ENCODE results near the gene APCDD1.
"Not testable (repeated sequence)": the region's sequence is repeated elsewhere in the genome, so short reads cannot be mapped to it uniquely, and the experiment has no call there.

The APCDD1 gene

DNA sequence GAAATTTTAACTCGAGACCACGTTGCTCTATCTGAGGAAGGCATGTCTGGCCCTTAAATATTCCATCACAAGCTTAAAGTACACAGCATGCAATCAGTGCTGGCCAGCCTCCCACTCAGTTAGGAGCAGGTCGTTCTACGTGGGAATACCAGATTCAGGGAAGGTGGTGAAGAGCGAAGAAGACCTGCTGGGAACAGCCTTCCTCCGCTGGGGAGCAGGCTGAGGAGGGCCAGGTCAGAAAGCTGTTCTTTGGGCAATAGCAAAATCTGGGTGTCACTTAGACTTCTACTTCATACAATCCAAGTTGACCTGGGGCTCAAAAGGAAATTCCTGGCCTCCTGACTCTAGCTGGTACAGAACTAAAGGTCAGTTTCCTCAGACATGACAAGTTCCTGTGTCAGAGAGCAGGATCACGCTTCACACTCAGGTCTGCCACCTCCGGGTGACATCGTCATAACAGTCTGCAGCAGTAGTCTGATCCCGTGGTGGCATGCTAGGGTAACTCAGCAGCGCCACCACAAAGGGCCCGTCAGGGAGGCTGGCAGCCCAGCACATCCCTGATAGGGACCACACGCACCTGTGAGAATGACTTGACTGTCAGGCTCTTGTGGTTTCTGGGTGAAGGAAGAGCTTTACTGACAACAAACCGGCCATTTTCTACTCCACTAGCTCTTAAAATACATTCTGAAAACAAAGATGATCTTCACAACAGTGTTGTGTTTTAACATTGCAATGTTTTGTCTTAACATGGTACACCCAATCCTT is 36.1 kb downstream of the APCDD1 start:
- no peak for DNase-seq (ENCODE audit: low read depth)

DNA sequence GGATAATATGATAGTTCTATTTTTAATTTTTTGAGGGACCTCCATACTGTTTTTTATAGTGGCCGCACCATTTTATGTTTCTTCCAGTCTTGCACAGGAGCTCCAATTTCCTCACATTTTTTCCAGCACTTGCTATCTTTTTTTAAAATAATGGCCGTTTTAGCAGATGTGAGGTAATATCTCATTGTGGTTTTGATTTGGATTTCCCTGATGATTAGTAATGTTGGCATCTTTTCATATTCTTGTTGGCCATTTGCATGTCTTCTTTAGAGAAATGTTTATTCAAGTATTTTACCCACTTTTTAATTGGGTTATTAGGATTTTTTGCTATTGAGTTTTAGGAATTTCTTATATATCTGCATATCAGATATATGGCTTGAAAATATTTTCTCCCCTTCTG is 41.5 kb downstream of the APCDD1 start:
- no peak for DNase-seq (ENCODE audit: low read depth)

DNA sequence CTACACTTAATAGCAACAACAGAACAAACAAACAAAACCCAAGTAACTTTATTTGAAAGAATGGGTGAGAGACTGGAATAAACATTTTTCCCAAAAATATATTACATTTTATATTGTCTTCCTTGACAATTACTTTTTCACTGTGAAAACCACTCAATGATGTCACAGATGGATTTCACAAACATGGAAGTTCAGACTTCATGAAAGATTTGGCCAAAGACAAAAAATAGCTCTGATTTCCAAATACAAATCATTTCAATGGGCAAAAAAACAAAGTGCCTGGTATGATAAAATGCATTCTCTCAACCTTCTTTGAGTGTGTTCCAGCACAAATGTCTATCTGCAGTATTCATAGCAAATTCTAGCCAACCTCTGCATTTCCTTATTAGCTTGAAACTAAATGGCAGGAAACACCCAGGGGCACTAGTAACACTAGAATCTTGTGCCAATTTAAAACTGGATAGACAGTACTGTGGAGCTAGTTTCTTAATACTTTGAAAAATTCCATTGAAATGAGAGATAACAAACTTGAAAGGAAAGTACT is 42.8 kb downstream of the APCDD1 start:
- no peak for DNase-seq (ENCODE audit: low read depth)

GRCh38 chr18:10499230-10499629 is 44.8 kb downstream of the APCDD1 start:
- DNase-seq (ENCODE audit: low read depth): no peak

DNA sequence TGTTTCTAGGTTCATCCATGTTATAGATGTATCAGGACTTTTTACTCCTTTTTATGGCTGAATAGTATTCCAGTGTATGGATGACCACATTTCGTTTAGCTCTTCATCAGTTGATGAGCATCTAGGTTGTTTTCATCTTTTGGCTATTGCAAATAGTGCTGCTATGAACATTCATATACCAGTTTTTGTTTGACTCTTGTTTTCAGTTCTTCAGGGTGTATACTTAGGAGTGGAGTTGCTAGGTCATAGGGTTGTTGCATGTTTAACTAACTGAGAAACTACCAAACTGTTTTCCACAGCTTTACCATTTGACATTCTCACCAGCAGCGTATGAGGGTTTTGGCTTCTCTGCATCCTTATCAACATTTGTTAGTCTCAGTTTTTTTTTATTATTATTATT is 45.6 kb downstream of the APCDD1 start:
- DNase-seq (ENCODE audit: low read depth): no peak

DNA sequence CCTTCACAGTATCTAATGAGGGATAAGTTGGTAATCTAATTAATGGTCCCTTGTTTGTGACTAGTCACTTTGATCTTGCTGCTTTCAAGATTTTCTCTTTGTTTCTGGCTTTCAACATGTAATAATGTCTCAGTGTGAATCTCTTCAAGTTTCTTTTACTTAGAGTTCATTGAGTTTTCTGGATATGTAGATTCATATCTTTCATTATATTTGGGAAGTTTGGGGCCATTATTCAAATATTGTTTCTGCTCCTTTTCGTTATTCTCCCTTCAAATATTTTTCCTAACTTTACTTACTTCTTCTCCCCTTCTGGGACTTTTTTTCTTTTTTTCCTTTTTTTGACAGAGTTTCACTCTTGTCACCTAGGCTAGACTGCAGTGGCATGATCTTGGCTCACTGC is 50.3 kb downstream of the APCDD1 start:
- DNase-seq (ENCODE audit: low read depth): no peak

- DNase-seq (ENCODE audit: low read depth): not testable (repeated sequence)
Observed at GRCh38 chr18:10505892-10506291, 51.5 kb downstream of the APCDD1 start.

DNA sequence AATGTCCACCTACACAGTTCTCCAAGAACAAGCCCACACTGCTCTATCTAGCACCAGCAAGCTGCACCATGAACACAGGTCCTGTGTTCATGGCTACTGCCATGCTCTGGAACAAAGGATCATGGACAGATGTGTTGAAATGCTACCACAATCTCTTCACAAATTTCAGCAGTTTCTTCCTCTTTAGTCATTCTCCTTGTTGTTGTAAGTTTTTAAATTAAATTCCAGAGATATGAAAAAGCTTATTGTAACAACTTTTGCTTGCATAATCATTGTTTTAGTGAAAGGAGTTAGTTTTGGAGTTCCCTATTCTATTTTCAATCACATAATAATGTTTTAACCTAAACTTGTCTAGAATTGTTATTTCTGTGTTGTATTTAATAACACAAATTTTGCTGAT is 54.2 kb downstream of the APCDD1 start:
- DNase-seq (ENCODE audit: low read depth): no peak

DNA sequence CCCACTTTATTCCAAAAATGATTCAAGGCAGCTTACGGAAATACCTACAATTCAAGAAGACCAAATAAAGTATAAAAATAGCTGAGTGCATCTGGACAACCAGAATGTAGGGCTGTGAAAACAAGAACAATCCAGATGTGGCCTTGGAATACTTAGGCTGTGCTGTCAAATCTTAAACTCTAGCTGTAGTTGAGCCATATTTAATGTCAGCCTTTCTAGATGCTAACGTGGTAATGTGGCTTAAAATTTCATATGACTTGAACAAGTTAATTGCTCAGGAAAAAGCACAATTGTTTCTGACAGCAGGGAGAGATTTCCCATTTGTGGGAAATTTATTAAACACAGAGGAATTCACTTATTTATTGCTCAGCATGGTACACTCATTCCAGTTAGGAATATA is 56.8 kb downstream of the APCDD1 start:
- DNase-seq (ENCODE audit: low read depth): no peak

GRCh38 chr18:10514082-10514481 is 59.6 kb downstream of the APCDD1 start:
- DNase-seq (ENCODE audit: low read depth): no peak

DNA sequence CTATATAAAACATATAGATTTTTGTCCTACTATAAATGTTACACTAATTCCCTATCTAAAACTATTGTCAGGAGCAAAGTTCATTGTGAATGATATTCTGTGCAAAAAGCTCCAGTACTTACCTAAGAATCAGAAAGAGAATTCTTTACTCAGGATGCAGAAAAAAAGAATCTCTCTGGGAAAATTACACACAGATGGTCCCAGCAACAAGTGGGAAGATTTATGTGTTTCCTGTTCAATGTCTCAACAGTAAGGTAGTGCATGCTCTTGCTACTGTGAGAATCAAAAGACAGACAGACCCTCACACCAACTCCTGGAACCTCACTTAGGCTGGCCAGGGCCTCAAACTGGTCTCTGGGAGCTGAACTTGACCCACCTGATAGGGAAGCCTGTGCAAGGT is 60.2 kb downstream of the APCDD1 start:
- DNase-seq (ENCODE audit: low read depth): no peak

GRCh38 chr18:10515456-10515855 is 61.0 kb downstream of the APCDD1 start:
- DNase-seq (ENCODE audit: low read depth): no peak

GRCh38 chr18:10516078-10516477 is 61.6 kb downstream of the APCDD1 start:
- DNase-seq (ENCODE audit: low read depth): no peak

GRCh38 chr18:10518595-10519255 is 64.3 kb downstream of the APCDD1 start:
- no peak for DNase-seq (ENCODE audit: low read depth)

- no peak for DNase-seq (ENCODE audit: low read depth)
Observed at GRCh38 chr18:10519366-10519765, 64.9 kb downstream of the APCDD1 start.

- DNase-seq (ENCODE audit: low read depth): peak; percentile 66
Observed at GRCh38 chr18:10519999-10520935, 65.8 kb downstream of the APCDD1 start.

DNA sequence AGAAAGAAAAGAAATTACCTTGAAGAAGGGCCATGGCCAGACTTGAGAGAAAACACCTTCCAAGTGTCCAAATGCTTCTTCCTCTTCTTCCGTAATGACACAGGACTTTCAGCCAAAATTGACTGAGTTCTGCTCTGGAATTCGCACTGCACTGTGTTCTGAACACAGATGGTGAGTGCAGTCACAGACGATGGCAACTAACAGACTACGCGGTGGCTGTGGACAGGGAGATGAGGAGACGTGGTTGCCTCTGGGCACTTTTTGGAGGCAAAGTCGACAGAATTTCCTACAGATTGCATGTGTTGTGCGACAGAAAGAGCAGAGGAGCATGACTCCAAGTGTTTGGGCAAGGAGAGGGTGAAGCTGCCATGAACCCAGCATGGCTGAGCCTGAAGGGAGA is 67.1 kb downstream of the APCDD1 start:
- no peak for DNase-seq (ENCODE audit: low read depth)

- no peak for DNase-seq (ENCODE audit: low read depth)
Observed at GRCh38 chr18:10522574-10522973, 68.1 kb downstream of the APCDD1 start.

GRCh38 chr18:10523544-10523943 is 69.1 kb downstream of the APCDD1 start:
- no peak for DNase-seq (ENCODE audit: low read depth)

DNA sequence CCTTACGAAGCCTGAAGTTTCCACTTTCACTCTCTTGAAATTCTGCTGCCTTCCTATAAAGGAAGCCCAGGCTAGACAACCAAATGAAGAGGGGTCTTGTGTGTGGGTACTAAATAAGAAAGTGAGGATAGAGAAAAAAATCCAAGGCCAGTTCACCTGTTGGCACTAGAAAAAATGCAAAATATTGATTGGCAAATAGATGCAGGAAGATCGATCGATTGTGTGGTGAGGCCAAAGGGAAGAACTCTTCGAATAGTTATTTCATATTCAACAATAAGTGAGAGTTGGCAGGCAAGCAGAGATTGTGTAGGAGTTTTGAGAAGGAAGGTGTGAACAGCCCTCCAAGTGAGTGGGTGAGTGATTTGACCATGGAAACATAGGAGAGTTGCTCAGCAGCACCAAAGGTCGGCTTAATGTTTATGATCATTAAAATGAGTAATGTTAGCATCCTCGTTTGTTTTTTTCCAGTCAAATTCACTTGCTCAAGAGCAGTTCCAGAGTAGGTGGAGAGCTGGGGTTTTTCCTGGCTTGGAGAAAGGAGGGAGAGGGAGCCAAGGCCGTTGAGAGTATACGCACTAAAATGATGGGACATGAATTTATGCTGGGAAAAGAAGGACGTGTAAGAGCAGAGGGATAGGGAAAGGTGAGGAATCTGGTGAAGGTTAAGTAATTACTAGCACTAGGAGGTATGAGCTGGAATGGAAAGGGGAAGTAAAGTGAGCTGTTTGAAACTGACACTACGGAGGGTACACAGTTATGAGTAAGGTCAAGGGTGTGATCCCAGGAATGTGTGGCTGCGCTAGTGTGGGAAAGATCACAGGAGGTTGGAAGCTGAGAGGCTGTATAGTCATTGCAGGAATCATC is 70.3 kb downstream of the APCDD1 start:
- no peak for DNase-seq (ENCODE audit: low read depth)

DNA sequence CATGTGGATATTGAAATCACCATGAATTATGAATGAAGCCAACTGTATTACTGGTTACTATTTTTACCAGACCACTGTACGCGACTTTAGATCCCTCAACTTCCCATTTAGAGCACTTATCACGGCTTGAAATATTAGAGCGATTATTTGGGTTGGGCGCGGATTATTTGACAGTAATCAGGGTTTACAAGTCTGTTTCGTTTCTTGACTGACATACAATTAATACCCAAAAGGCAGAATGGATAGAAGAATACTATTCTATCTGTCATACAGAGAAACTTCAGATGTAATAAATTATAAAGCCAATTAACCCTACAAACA is 70.9 kb downstream of the APCDD1 start:
- no peak for DNase-seq (ENCODE audit: low read depth)
